Psoas muscle (tissue), 8 donors: ENCODE results near the gene SHROOM3. TPM values are rescaled to one million over a fixed set of nuclear protein-coding genes. Genes with fewer than 3 reads are reported as not detected.

Source experiments
- ATAC-seq, 4 donors: fragments of 200-7000 bp; cut with Tn5 transposase; one replicate each; pipeline ENCODE4 v1.9.1; 2020; ENCODE audit warnings: moderate library complexity in 3 of 4, mild to moderate bottlenecking in 2 of 4
- DNase-seq, 2 donors: peaks; one replicate each; pipeline ENCODE4 v3.0.0-alpha.2; 2020
- H3K27ac ChIP-seq: fragments of 200-600 bp; one replicate; pipeline ENCODE4 v1.8.0; 2022
- H3K27me3 ChIP-seq, 3 donors: fragments of 200-600 bp in 1 of 3; one replicate each; pipeline versions ENCODE4 v1.6.1 to v1.8.0; 2013 to 2022; ENCODE audit warnings: low read length in 2 of 3, mild to moderate bottlenecking in 2 of 3, moderate library complexity in 1 of 3; ENCODE audit not compliant: insufficient read depth in 3 of 3
- H3K36me3 ChIP-seq, 2 donors: fragments of 200-600 bp in 1 of 2; one replicate each; pipeline versions ENCODE4 v1.6.1 to v1.8.0; 2013 to 2022; ENCODE audit warnings: low read depth in 1 of 2, mild to moderate bottlenecking in 1 of 2, moderate library complexity in 1 of 2; ENCODE audit not compliant: insufficient read depth in 1 of 2
- H3K4me1 ChIP-seq: fragments of 200-600 bp; one replicate; pipeline ENCODE4 v1.8.0; 2022
- H3K4me3 ChIP-seq: fragments of 200-600 bp; one replicate; pipeline ENCODE4 v1.8.0; 2022; ENCODE audit warnings: mild to moderate bottlenecking
- H3K9me3 ChIP-seq: fragments of 200-600 bp; one replicate; pipeline ENCODE4 v1.8.0; 2022
- CTCF ChIP-seq: fragments of 200-600 bp; IDR thresholded peaks from one replicate; pipeline ENCODE4 v1.8.0; 2022; ENCODE audit warnings: antibody characterized with exemption
- WGBS, 3 donors: extraction: QIAGEN DNeasy Blood & Tissue Kit; methylation state at CpG; one replicate each; pipeline versions ENCODE4 v1.1.6 to v1.1.7; 2013; 5-methylcytosine and 5-hydroxymethylcytosine counted together
- intact Hi-C, 2 donors: fragments of 100-400 bp; cut with DNase I; formaldehyde crosslinking; loops; one replicate each; pipeline versions ENCODE4 v1.11.0 to v1.14.2; 2022
- polyA plus RNA-seq, 3 donors: library from polyadenylated mRNA; stranded (reverse); fragments of 200-250 nt; gene quantifications; one replicate each; pipeline ENCODE4 v1.2.3, GENCODE V29; 2013
- total RNA-seq, 4 donors: library from RNA; stranded (reverse); fragmentation: NEBNext Ultra II Directional in 2 of 4; extraction: Animal tissue kit (Norgen Biotek cat#: 25700) in 2 of 4; gene quantifications; one replicate each; pipeline versions ENCODE4 v1.2.1 to v1.2.4, GENCODE V29; 2021 to 2023
- donor health status: healthy with polysubstance abuse.
- donor health status: DM: no; HTN: no; CAD: no; lungs with moderate emphysema.
- donor health status: Bipolar disorder and iron deficiency.
- donor health status: healthy.
- donor health status: DM: yes; HTN: yes; CAD: no.
- donor health status: DM: no; HTN: no; CAD: no.
- donor health status: DM: no; HTN: no; CAD: no.
- donor health status: DM: yes; HTN: yes; CAD: no.

SHROOM3 gene
- total and polyA plus RNA-seq, 7 donors, result 0.01 to 0.79 (median 0.06) TPM

- peak in 3 of 4 donors; percentile 49 to 80 (median 59) for ATAC-seq
- Histone ChIP-seq H3K4me3 (no peak overlapping the region), H3K27ac (no peak overlapping the region)
These were observed 135.3 kb downstream of the SHROOM3 start for GRCh38 chr4:76570141-76570973.

GRCh38 chr4:76571274-76571673 is 136.2 kb downstream of the SHROOM3 start:
- TF ChIP-seq CTCF, result no peak
- WGBS, 3 donors, result 57 to 60% (median 59%) methylated on average over 3 of the region's 3 CpGs
- intact Hi-C loops, result no loop called here

More at GRCh38 chr4:76570141-76570973, 135.3 kb downstream of the SHROOM3 start:
- H3K9me3 ChIP-seq, result no peaks in the 10 kb centered on the region
- no peaks in the 10 kb centered on the region for H3K27me3 ChIP-seq
- intact Hi-C loops, result no loop called here
- no peak for DNase-seq
- peaks cover 11% of the 10 kb centered on the region for H3K4me1 ChIP-seq
- no peaks in the 10 kb centered on the region for H3K36me3 ChIP-seq
- 68 to 73% (median 72%) methylated on average over 10 of the region's 10 CpGs for WGBS, 3 donors
- TF ChIP-seq CTCF, result no peak

GRCh38 chr4:76572224-76572623 is 137.2 kb downstream of the SHROOM3 start:
- H3K9me3 ChIP-seq, result no peaks in the 10 kb centered on the region
- DNase-seq (no peak), ATAC-seq (no peak)
- no peak overlapping the region for H3K4me3 ChIP-seq
- no peak overlapping the region for H3K27ac ChIP-seq
- no peaks in the 10 kb centered on the region for H3K27me3 ChIP-seq
- 60 to 88% (median 82%) methylated on average over 2 of the region's 2 CpGs for WGBS, 3 donors
- intact Hi-C loops, result no loop called here
- H3K36me3 ChIP-seq, result no peaks in the 10 kb centered on the region
- H3K4me1 ChIP-seq, result peaks cover 11% of the 10 kb centered on the region
- no peak for TF ChIP-seq CTCF

More at GRCh38 chr4:76571274-76571673, 136.2 kb downstream of the SHROOM3 start:
- Histone ChIP-seq H3K4me3 (no peak overlapping the region), H3K27me3 (no peaks in the 10 kb centered on the region), H3K4me1 (peaks cover 11% of the 10 kb centered on the region), H3K36me3 (no peaks in the 10 kb centered on the region), H3K27ac (no peak overlapping the region), H3K9me3 (no peaks in the 10 kb centered on the region)
- ATAC-seq (no peak), DNase-seq (no peak)

GRCh38 chr4:76576824-76577223 is 141.8 kb downstream of the SHROOM3 start:
- H3K27me3 ChIP-seq, result no peaks in the 10 kb centered on the region
- no peaks in the 10 kb centered on the region for H3K4me1 ChIP-seq
- H3K4me3 ChIP-seq, result no peak overlapping the region
- no peaks in the 10 kb centered on the region for H3K9me3 ChIP-seq
- ATAC-seq, result no peak
- WGBS, 3 donors, result 96 to 98% (median 96%) methylated on average over 4 of the region's 4 CpGs
- intact Hi-C loops, result no loop called here
- H3K36me3 ChIP-seq, result no peaks in the 10 kb centered on the region
- DNase-seq, result no peak
- TF ChIP-seq CTCF, result no peak
- H3K27ac ChIP-seq, result no peak overlapping the region
